ENCODE results near the gene ANO9. TPM values are rescaled to one million over a fixed set of nuclear protein-coding genes. Genes with fewer than 3 reads are reported as not detected.

ANO9 gene
- total RNA-seq, 2 donors from 2014 or later: 0.11 to 0.75 TPM

DNA sequence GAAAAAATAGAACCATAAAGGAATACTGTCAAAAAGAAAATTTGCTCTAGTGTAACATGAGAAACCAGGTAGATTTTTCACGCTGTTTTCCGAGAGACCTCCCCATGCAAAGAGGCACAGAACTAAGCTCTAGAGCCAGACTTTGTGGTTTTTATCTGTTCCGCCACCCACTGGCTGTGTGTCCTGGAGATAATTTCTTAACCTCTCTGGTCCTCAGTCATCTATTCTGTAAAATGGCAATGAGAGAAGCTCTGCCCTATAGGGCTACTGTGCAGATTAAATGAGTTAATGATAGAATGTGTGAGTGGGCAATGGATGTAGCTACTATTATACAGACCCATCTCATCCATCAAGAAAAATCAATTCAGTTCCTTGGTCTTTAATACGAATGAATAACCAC lies 17.6 kb downstream of the ANO9 start:
- TF ChIP-seq, protein P1, sequence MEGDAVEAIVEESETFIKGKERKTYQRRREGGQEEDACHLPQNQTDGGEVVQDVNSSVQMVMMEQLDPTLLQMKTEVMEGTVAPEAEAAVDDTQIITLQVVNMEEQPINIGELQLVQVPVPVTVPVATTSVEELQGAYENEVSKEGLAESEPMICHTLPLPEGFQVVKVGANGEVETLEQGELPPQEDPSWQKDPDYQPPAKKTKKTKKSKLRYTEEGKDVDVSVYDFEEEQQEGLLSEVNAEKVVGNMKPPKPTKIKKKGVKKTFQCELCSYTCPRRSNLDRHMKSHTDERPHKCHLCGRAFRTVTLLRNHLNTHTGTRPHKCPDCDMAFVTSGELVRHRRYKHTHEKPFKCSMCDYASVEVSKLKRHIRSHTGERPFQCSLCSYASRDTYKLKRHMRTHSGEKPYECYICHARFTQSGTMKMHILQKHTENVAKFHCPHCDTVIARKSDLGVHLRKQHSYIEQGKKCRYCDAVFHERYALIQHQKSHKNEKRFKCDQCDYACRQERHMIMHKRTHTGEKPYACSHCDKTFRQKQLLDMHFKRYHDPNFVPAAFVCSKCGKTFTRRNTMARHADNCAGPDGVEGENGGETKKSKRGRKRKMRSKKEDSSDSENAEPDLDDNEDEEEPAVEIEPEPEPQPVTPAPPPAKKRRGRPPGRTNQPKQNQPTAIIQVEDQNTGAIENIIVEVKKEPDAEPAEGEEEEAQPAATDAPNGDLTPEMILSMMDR (IDR thresholded peaks at IDR 0.05): no peak
- Histone ChIP-seq H3K9me3 (peaks cover 0 to 4% of the 10 kb centered on the region in 2 donors), H3K27me3 (peaks cover 0 to under 1% of the 10 kb centered on the region in 2 donors), H3K27ac (no peak overlapping the region), H3K4me3 (no peak overlapping the region), H3K4me1 (no peaks in the 10 kb centered on the region), H3K36me3 (no peaks in the 10 kb centered on the region)
- DNase-seq (ENCODE audit: low spot score): no peak

DNA sequence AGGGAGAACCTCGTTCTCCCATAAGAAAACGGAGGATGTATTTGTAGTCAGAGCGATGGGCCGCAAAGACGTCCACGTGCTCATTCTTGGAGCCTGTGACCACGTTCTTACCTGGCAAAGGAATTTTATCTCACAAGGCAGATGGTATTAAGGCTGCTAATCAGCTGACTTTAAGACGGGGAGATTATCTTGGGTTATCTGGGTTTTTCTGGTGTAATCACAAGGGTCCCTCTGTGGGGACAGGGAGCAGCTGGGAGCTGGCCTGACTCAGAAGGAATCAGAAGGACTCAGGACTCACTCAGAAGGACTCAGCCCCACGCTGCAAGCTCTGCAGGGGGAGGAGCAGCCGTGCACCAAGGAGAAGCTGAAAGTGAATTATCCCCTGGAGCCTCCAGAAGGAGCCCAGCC lies 19.6 kb downstream of the ANO9 start:
- peaks cover 0 to 3% of the 10 kb centered on the region in 2 donors for H3K27me3 ChIP-seq
- TF ChIP-seq, protein P1 (IDR thresholded peaks at IDR 0.05): no peak
- H3K4me1 ChIP-seq: peaks cover 0 to 5% of the 10 kb centered on the region in 2 donors
- no peaks in the 10 kb centered on the region for H3K36me3 ChIP-seq
- peaks cover 0 to 4% of the 10 kb centered on the region in 2 donors for H3K9me3 ChIP-seq
- DNase-seq (ENCODE audit: low spot score): no peak
- H3K4me3 ChIP-seq: no peak overlapping the region
- no peak overlapping the region for H3K27ac ChIP-seq

DNA sequence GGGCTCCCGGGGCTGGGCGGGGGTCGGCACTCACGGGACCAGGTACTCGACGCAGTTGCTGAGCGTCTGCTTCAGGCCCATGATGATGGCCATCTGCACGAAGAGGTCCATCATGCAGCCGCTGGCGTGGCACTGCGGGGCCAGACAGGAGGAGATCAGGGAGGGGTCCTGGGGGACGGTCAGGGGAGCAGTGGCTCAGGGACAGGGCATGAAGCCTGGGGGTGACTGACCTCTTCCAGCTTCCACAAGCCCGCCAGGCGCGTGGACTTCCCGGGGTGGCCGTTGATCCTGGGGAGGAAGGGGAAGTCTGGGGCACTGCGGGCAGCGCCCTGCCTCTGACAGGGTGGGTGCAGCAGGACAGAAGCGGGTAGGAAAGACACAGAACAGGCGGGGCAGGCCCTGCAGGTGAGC lies 20.9 kb downstream of the ANO9 start:
- H3K27me3 ChIP-seq: peaks cover 0 to 3% of the 10 kb centered on the region in 2 donors

DNA sequence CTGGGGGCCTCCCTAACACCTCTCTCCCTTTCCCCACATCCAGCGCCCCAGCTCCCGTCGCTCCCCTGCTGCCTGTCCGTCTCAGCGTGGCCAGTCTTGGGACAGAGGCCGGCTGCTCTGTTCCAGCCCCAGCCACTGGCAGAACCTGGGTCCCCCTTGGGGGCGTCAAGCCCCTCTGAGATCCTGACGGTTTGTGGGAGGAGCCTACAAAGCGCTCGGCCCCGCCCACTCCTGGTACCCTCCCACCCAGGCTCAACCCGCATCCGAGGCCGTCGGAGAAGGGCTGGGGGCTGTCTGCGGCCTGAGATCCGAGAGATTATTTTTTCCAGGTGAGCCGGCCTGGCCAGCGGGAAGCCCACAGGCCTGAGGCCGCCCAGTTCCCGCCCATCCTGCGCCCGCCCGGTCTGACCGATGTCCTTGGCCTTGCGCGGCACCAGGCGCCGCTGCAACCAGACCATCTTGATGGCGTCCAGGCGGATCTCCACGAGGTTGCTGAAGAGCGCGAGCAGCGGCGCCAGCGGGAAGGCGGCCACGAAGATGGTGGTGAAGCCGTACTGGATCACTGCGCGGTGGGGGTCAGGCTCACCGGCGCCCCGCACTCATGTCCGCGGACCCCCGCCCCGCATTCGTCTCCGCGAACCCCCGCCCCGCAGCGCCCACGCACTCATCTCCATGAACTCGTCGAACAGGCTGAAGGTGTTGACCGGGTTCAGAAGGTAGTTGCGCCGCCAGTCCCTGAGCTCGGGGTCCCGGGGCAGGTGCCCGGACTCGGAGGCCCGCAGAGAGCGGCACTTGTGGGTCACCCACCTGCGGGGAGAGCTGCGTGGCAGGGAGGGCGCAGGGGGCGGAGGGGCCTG lies 21.5 kb downstream of the ANO9 start:
- H3K9me3 ChIP-seq: peaks cover 0 to 2% of the 10 kb centered on the region in 2 donors
- no peaks in the 10 kb centered on the region for H3K36me3 ChIP-seq
- no peak for DNase-seq (ENCODE audit: low spot score)
- no peak overlapping the region for H3K27ac ChIP-seq
- H3K27me3 ChIP-seq: peaks cover 0 to 3% of the 10 kb centered on the region in 2 donors
- TF ChIP-seq, protein P1 (IDR thresholded peaks at IDR 0.05): no peak
- peaks cover 0 to 23% of the 10 kb centered on the region in 2 donors for H3K4me1 ChIP-seq
- H3K4me3 ChIP-seq: no peak overlapping the region

More for the DNA sequence above, 20.9 kb downstream of the ANO9 start:
- H3K27ac ChIP-seq: no peak overlapping the region
- peaks cover 0 to 4% of the 10 kb centered on the region in 2 donors for H3K9me3 ChIP-seq
- no peak overlapping the region for H3K4me3 ChIP-seq
- no peaks in the 10 kb centered on the region for H3K36me3 ChIP-seq
- H3K4me1 ChIP-seq: peaks cover 0 to 16% of the 10 kb centered on the region in 2 donors
- DNase-seq (ENCODE audit: low spot score): no peak
- TF ChIP-seq, protein P1 (IDR thresholded peaks at IDR 0.05): no peak

DNA sequence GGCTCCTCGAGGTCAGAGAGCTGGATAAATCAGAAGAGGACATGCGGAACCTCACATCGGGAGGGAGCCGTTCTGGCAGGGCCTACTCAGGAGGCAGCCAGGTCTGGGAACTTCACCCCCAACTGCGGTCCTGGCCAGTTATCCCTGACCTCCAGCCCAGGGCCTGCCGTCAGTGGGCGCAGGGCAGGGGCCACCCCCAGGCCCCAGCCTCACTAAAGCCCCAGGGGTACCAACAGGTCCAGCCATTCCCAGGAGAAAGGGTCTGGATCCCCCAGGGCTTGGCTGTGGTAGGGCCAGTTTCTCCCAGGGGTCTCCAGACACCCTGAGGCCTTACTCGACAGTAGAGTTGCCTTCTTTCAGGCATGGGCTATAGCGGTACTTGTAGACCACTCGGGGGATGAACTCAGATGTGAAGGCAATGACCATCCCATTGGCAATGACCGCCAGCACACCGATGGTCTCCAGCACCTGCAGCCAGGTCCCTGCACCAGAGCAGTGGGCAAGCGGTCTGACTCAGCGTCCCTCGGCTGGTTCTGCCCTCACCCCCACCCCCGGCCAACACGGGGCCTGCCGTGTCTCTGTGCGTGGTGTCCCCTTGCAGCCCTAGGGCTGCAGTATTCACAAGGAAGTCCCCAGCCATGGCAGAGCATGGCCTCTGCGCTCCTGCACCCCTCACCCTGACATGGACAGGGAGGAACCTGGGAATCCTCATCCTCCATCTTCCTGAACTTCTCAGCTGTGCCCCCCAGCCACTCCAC lies 22.4 kb downstream of the ANO9 start:
- Histone ChIP-seq H3K27ac (no peak overlapping the region), H3K4me3 (no peak overlapping the region), H3K9me3 (no peaks in the 10 kb centered on the region), H3K4me1 (peaks cover 0 to 23% of the 10 kb centered on the region in 2 donors), H3K27me3 (peaks cover 0 to 3% of the 10 kb centered on the region in 2 donors), H3K36me3 (no peaks in the 10 kb centered on the region)
- TF ChIP-seq, protein P1 (IDR thresholded peaks at IDR 0.05): no peak
- no peak for DNase-seq (ENCODE audit: low spot score)

Measured in right atrium auricular region (tissue), 2 donors.